LNCaP clone FGC (cell line): ENCODE results near the gene OR56A1.
A peak's percentile ranks its signal among the peaks of the same experiment; 100 is the strongest.

Source experiments
- DNase-seq: peaks from one replicate; pipeline ENCODE4 v3.0.0-alpha.2; 2011; ENCODE audit warnings: low read depth
- H3K4me3 ChIP-seq: 2 replicates; pipeline ENCODE4 v1.5.1; 2011; ENCODE audit warnings: mild to moderate bottlenecking, low read depth, low read length, control low read depth
- CTCF ChIP-seq: IDR thresholded peaks from 2 replicates; pipeline ENCODE4 v1.5.1; 2012; ENCODE audit warnings: mild to moderate bottlenecking; ENCODE audit not compliant: control insufficient read depth, insufficient read depth; ENCODE audit errors: extremely low read depth

The OR56A1 gene

GRCh38 chr11:6013042-6013441, 17.5 kb downstream of the OR56A1 start:
- no peak overlapping the region for H3K4me3 ChIP-seq
- DNase-seq: no peak
- no peak for TF ChIP-seq CTCF

- no peak for DNase-seq
- TF ChIP-seq CTCF: no peak
- no peak overlapping the region for H3K4me3 ChIP-seq
These were observed 18.4 kb downstream of the OR56A1 start for GRCh38 chr11:6012035-6012668.

- H3K4me3 ChIP-seq: no peak within 1 kb of the TSS
- TF ChIP-seq CTCF: no peak
- no peak for DNase-seq
These were observed 23.7 kb downstream of the OR56A1 start, which contains the start of gene OR56A4 for GRCh38 chr11:6006846-6007245. Gene OR56A4 (minus strand): TSS chr11:6006946. CDS start chr11:6002992, 3,954 bp downstream.

- DNase-seq: no peak
- no peak overlapping the region for H3K4me3 ChIP-seq
- no peak for TF ChIP-seq CTCF
These were observed 24.2 kb downstream of the OR56A1 start for GRCh38 chr11:6006395-6006794.

GRCh38 chr11:6002202-6002699, 28.3 kb downstream of the OR56A1 start:
- DNase-seq: no peak
- H3K4me3 ChIP-seq: no peak overlapping the region
- TF ChIP-seq CTCF: no peak

- TF ChIP-seq CTCF: no peak
- H3K4me3 ChIP-seq: no peak overlapping the region
- no peak for DNase-seq
These were observed 35.8 kb downstream of the OR56A1 start for GRCh38 chr11:5994791-5995190.

GRCh38 chr11:5992604-5993251, 37.8 kb downstream of the OR56A1 start:
- H3K4me3 ChIP-seq: no peak overlapping the region
- no peak for DNase-seq
- peak; percentile 58 for TF ChIP-seq CTCF
